HPDE6-E6E7 (cell line): ENCODE results near the gene JPH3.

Experiments
- DNase-seq: peaks from one replicate; pipeline ENCODE4 v3.0.0; 2011; ENCODE audit warnings: missing footprints; ENCODE audit errors: extremely low spot score

The JPH3 gene

DNA sequence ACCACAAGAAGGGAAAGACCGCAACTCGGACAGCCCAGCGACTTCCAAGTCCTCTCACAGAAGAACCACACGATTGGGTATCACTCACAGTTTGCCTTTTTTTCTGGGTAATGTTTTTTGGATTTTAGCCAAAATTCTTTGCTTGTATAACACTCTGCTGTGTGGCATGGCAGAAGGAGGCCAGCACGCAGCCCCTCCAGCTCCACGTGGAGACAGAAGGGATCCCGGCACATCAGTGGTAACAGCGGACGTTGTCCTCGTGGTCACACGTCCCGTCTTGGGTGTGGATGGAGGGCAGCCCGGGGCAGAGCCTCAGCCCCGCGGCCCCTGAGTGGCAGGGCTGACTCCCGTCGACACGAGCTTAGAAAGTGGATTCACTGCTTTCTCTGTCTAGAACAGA is 94.4 kb downstream of the JPH3 start:
- DNase-seq, result no peak

DNA sequence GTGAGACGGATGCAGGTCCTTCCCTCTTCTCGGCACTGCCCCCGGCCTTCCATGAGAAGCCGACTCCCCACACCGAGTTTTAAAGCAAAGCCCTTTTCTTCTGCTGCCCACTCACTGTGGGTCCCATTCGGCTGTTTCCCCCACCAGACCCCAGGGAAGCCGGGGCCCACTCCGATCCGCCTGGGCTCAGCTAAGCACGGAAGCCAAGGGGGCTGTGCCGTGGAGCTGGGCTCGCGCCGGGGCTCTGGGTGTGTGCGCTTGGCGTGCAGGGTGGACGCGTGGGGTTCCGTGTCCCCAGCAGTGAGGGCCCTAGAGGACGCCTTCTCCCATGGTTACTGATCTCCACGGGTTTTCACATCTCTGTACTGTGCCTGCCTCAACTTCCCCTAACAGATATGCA is 94.9 kb downstream of the JPH3 start:
- DNase-seq, result no peak

DNA sequence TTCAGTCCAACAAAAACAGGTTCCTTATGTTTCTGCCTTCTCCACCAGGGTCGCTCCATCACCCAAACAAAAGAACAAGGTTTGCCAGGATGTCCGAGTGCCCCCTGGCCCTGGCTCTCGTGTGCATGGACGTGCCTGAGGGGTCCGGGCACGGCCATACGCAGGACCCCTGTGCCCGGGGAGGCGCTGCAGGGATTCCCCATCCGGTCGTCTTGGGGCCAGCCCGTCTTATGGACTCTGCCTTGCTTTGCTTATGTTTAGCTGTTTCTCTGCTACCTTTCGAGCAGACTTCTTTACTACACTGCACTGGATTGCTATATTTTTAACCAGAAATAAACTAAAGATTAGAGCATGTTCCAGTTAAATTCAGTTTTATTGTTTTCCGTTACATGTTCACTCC is 95.5 kb downstream of the JPH3 start:
- DNase-seq, result no peak

DNA sequence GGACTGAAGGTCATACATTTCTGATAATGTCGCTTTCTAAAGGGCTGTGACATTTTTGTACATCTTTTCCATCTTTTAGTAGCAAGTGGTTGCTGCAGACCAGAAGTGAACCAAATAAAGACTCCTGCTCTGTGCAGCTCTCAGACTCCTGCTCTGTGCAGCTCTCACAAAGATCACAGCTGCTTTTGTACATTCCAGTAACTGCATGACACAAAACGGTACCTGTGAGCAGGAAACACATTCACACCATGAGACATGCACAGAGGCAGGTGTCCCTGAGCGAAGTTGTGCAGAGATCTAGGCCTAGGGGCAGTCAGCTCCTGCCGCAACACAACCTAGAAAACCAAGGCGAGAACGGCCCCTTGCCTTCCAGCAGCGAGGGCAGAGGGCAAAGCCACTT is 95.9 kb downstream of the JPH3 start:
- DNase-seq, result no peak

DNA sequence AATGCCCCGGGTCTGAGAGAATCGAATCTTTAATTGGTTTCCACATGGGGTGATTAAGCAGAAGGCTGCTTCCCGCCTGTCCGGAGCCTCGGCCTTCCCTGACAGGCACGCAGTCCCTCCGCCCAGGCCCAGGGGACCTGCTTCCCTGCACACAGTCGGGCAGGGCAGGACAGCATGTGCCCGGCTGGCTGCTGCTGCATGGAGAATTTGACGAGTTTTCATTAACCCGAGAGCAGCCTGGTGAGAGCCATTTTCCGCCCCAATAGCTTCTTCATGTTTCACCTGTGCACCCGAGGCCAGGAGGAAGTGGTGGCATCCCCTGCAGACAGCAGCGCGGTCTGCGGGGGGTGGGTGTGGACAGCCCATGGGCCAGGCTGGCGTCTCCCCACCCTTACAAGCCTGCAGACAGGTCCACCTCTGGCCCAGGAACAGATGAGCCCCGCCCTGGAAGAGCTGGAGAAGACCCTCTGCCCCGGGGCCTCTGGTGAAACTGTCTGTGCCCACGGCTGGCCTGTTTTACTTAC is 96.4 kb downstream of the JPH3 start:
- DNase-seq, result no peak

DNA sequence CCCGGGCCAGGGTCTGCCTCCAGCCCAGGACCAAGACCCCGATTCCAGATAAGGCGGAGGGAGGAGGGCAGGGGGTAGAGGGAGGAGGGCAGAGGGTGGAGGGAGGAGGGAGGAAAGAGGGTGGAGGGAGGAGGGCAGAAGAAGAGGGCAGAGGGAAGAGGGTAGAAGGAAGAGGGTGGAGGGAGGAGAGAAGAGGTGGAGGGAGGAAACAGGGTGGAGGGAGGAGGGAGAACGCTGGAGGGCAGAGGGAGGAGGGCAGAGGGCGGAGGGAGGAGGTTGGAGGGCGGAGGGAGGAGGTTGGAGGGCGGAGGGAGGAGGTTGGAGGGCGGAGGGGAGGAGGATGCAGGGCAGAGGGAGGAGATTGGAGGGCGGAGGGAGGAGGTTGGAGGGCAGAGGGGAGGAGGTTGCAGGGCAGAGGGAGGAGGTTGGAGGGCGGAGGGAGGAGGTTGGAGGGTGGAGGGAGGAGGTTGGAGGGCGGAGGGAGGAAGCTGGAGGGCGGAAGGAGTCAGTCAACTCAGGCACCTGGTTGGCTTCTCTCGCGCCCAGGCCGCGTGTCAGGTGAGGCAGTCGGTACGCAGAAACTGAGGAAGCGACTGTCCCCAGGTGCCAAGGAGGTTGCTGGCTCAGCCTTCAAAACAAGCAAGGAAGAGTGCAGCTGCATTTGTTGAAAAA is 98.2 kb downstream of the JPH3 start:
- DNase-seq, result no peak

DNA sequence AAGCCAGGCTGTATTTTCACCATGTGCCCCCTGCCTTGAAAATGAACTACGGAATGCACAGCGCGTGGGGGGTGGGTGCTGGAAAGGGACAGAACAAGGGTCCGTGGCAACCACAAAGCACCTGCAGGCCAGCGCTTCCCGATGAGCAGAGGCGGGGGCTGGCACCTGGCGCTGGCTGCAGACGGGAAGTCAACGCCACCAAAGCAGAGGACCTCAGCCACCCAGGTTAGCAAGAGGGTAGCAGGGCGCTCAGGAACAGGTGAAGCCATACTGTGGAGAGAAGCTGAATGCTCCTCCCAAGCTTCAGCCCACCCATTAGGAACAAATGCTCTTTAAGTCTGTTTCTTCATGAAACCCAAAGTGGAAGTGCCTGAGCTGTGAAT is 98.8 kb downstream of the JPH3 start:
- DNase-seq, result no peak

DNA sequence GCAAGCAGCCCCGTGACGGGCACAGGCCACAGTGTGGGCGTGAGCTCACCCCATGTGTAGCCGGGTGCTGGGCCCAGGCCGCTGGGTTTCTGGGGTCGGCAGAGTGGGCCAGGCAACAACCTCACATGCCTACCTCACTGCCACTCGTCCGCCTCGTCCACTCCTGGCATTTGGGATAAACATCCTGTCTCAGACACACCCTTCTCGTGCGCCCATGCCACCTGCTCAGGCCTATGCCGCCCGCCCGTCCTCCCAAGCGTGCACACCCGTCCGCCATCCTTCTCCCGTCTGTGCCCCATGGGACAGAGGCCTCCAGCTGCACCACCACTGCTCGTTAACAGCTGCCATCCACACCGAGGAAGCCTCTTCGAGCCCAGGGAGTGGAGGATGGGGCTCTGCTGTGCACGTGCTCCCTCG is 99.2 kb downstream of the JPH3 start:
- no peak for DNase-seq

DNA sequence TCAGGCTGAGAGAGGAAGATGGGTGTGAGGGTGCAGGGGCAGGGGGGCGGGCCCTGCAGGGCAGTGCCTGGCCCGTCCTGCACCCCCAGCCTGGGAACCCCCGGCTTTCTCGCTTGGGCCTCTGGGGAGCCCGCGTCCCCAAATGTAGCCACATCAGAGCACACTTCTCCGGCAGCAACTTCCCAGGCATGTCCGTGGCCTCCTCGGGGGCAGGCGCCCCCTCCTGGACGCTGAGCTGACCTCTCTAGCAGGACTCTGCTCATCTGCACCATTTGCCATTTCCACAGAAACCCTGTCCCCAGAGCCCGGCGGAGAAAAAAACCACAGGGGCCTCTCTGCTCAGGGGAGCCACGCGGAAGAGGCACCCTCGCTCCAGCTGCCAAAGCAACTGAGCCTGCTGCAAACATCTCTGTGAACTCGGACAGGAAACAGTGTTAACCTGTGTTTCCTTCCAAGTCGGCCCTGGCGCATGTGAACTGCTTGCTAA is 100.1 kb downstream of the JPH3 start:
- no peak for DNase-seq

DNA sequence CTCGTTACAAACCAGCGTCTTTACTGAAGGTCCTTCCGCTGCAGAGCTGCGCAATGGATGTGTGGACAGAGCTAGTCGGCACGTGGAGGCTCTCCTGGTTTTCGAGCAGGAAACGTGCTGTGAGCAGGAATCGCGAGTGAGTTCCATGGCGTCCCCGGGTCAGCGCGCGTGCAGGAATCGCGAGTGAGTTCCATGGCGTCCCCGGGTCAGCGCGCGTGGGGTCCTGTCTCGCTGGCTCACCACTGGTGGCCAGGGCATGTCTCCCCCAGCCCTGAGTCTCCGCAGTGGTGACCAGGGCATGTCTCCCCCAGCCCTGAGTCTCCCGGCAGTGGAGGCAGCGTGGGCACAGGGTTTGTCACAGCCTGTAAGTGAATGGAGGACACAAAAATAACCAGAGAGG is 100.8 kb downstream of the JPH3 start:
- DNase-seq, result no peak

DNA sequence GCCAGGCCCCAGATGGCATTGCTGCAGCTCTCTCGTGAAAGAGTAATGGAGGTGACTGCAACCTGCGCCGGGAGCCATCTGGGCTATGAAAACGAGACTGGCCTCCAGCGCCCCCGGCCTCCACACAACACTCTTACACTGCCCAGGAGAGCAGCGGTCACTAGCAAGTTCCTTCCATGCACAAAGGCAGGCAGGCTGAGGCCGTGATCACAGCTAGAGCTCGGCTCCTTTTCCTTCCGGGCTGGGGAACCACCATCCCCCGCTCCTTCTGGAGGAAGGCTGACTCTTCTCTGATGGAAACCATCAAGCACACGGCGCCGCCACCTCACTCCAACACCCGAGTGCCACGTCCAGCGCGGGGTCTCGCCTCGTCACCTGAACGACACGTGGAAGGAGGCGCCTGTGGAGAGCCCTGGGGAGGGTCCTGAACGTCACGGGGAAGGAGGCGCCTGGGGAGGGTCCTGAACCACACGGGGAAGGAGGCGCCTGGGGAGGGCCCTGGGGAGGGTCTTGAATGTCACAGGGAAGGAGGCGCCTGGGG is 101.6 kb downstream of the JPH3 start:
- no peak for DNase-seq

DNA sequence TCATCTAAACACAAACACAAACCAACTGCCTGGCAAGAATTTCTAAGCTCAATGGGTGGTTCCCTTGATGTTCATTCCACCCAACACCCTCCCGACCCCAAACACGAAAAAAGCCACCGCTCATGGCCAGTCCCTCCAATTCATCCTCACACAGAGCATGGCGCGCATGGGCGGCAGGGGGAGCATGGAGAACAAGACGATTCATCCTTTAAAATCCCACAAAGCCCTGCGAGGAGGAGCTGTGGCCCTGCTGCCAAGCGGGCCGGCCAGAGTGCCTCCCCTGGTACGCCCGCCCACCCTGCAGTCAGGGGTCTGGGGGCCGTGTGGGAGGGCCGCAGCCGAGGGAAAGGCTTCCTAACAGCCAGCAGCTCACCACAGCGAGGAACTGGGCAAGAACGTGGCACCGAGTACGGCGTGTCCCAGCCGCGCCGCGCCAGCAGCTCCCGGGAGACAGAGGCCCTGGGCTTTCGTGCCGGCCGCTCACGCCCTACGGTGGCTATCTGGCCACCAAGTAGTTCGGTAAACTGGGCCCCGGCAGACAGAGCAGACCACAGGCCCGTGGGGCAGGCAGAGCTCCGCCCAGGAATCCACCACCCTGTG is 102.5 kb downstream of the JPH3 start:
- DNase-seq, result no peak

DNA sequence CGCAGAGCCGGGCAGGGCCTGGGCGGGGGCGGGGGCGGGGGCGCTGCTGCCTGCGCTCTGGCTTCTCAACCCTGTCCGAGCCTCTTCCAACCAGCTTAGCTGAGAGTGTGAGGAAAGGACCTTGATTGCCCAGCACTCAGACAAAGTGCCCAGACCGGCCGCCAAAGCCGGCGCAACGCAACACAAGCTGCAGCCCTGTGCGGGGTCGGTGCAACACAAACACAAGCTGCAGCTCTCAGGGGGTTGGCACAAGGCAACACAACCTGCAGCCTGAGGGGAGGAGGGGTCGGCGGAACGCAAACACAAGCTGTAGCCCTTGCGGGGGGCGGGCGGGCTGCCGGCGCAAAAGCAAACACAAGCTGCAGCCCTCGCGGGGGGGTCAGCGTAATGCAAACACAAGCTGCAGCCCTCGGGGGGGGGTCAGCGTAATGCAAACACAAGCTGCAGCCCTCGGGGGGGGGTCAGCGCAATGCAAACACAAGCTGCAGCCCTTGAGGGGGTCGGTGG is 103.5 kb downstream of the JPH3 start:
- no peak for DNase-seq

DNA sequence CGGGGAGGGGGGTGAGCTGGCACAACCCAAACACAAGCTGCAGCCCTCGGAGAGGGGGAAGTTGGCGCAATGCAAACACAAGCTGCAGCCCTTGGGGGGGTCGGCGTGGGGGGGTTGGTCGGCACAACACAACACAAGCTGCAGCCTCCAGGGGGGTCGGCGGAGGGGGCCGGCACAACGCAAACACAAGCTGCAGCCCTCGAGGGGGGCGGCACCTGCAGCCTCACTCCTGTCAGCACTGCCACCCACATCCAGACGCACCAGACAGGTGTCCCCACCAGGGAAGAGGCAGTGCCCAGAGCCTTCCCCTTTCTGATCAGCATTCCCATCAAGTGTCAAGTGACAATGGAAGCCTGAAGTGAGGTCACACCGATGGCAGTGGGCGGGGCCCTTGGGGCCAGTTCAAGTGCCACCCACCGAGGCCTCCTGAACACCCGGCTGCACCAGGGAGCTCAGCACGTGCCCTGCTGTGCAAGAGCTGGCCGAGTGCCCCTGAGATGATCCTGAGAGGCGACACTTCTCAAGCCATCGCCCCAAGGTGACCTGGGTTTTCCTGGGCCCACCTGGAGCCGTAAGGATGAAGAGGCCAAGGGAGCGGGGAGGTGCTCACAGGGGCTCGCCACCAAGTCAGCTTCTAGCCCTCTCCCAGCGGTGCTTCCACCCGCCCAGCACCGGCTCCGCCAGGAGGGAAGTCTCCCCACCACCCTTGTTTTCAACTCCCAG is 104.1 kb downstream of the JPH3 start:
- DNase-seq, result no peak

DNA sequence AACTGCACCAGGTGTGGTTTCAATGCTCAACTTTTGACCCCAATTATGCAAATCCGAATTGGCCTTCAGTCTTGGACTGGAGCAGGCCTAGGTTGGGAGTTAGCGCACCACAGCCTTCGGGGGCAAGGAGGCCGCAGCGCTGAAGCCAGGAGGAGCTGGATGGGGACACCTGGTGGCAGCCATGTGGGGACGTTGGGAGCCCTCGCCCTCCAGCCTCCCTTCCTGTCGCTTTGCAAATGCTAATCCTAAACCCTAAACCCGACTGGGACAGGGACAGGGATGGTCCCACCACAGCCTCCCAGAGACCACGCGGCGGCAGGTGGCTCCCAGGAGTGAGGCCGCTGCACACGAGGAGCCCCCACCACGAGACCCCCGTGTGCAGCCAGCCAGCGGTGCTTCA is 104.8 kb downstream of the JPH3 start:
- no peak for DNase-seq

DNA sequence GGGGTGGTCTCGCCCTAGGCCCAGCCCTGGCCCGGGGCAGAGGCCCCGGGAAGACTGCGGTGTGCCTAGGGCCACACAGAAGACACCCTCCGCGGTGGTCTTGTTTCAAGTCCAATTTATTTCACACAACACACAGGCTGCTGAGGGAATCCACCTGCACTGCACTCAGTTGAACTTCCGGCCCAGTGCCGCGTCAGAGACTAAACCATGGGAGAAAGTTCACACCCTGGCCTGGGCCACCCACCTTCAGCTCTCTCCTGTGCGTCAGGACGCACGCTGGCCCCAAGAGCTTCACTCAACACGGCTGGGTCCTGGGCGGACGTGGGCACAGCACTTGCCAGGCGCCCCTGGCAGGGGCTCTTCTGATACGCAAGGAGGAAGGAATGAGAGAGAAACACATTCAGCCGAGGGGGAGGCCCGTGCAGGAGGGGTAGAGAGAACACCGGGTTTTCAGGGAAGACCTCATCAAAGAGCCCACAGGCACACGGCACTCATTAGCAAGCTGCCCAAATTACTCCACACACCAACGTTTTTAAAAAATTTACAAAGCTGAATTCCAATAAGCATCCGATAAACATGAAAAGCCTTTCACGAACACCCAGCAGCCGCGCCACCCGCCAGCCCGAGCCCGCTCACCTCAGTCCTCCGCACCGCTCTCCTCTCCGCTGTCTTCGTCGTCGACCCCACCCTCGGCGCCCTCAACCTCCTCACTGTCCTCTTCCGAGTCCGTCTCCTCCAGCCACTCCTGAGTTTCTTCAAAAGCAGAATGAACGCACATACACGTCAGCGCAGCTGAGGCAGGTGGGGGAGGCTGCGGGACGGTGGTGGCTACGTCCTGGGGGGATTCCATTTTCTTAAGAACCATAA is 105.6 kb downstream of the JPH3 start:
- no peak for DNase-seq

DNA sequence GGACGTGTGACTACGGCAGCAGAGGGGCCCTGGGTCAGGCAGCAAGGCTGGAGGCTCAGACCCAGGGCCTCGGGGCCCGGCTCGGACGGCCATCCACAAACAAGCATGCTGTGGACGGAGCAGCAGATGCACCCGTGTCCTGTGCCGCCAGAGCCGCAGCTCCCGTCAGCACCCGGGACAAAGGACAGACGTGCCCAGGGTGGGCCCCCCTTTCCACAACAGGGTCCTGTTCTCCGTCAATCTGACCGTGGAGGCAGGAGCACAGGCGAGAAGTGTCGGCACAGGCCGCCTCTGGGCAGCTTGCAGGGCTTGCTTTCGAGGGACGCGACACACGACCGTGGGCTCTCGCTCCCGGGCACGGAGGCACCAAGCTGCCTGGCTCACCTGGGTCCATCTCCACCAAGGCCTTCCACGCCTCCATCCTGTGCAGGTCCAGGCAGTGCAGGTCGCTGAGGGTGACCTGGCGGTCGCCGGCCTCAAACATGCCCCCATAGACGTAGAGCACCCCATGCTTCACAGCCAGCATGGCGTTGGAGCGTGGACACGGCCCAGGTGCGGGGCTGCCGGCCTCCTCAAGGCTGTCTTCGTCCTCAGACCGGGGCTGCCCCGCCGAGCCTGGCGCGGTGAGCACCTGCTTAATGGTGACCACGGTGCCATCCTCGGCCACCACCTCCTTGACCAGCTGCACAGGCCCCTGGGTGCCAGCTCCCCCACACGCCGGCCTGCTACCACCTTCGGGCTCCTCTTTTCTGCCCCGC is 106.8 kb downstream of the JPH3 start:
- DNase-seq, result no peak

DNA sequence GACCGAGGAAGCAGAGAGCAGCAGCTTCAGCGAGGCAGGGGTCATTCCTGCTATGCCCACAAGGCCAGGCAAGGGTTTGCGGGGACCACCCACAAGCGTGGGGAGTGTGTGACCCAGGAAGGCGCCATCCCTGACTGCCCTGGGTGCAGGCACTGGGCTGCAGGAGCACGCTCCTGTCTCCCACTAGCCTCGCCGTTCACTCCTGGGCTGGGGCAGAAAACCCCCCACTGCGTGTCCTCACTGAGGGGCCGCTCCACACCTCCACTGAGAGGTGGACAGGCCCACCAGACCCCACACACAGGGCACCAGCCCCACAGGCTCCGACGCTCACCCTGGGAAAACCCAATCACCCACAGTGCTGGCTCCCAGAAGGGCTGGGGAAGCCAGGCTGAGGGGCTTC is 107.4 kb downstream of the JPH3 start:
- DNase-seq, result no peak

DNA sequence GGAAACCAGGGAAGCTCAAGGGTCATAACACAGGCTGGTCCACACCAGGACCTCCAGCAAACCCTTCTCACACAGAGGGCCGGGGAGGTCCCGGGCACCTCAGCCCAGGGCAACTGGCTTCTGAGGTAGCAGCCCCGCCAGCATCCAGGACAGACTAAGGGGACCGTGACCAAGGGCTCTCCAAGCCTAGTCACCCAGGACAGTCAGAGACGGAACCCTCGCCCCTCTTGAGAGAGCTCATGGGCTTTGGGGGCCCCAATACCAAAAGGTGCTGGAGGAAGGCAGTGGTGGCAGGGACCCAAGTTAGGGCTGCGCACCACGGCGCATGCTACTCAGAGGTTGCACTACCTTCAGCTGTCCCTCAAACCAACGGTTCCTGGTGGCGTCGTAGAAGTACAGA is 108.6 kb downstream of the JPH3 start:
- DNase-seq, result no peak

DNA sequence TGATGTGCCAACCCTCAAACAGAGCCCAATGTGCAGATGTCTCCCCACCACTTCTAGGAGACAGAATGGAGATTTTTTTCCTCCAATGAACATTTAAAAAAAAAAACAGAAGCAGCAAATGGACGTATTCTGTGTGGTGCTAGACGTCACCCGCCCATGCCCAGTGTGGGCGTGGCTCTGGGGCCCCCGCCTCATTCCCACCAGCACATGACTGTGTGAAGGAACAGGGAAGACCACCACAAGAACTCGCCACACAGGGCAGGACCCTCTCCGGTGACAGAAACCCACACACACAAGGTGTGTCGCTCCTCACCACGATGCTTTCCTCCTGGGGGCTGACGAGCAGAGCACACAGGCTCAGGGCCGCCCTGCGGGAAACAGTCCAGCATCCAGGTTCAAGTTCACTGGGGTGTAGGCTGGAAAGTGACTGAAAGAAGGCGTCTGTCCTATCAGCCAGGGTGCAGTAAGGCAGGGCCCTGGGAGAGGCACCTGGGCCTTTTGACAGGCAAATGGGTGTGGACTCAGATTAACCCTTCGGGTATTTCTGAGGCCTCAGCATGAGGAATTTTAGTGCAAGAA is 110.0 kb downstream of the JPH3 start:
- no peak for DNase-seq
